ENCODE measurements around the gene RNF183.

DNA sequence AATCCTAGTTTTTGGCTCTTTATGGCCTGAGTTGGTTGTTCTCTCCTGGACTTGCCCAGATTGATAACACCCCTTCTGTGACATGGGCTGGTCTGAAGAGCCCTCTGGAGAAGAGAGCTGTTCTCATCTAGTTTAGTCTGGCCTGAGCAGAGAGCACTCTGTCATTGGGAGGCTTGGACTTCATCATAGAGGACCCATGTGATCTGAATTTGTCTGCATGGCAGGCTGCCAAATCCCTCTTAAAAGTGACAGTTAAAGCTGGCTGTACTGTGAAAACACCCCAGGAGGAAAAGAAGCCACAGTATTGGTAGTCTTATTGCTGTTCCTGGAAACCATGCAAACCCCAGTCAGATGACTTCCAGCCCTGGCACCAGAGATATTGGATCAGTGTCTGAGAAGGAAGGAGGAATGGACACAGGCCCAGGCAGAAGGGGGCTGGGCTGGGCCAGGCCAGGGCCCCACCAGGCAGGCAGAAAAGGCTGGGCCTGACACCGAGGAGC, 40.6 kb upstream of the RNF183 start:
- TF ChIP-seq, protein P1, sequence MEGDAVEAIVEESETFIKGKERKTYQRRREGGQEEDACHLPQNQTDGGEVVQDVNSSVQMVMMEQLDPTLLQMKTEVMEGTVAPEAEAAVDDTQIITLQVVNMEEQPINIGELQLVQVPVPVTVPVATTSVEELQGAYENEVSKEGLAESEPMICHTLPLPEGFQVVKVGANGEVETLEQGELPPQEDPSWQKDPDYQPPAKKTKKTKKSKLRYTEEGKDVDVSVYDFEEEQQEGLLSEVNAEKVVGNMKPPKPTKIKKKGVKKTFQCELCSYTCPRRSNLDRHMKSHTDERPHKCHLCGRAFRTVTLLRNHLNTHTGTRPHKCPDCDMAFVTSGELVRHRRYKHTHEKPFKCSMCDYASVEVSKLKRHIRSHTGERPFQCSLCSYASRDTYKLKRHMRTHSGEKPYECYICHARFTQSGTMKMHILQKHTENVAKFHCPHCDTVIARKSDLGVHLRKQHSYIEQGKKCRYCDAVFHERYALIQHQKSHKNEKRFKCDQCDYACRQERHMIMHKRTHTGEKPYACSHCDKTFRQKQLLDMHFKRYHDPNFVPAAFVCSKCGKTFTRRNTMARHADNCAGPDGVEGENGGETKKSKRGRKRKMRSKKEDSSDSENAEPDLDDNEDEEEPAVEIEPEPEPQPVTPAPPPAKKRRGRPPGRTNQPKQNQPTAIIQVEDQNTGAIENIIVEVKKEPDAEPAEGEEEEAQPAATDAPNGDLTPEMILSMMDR (IDR thresholded peaks at IDR 0.05 in 8 of 11, conservative IDR thresholded peaks at IDR 0.05 in 3 of 11), result no peak
- TF ChIP-seq POLR2AphosphoS5 (IDR thresholded peaks at IDR 0.05) (peak in 2 of 3 donors; percentile 29 to 33), POLR2A (IDR thresholded peaks at IDR 0.05) (no peak)

Measured in spleen (tissue), 7 donors.